HepG2 (cell line): ENCODE results near the gene FKBP10. TPM values are rescaled to one million over a fixed set of nuclear protein-coding genes. Genes with fewer than 3 reads are reported as not detected.

Source experiments
- ATAC-seq: fragments of 200-7000 bp; cut with Tn5 transposase; 3 replicates; pipeline ENCODE4 v1.9.1; 2020; ENCODE audit warnings: mild to moderate bottlenecking, moderate library complexity
- BruUV-seq: library from RNA; stranded (reverse); fragments of 400-500 nt; replicated peaks from 2 replicates; lab custom pipeline; 2021; lab: Mats Ljungman, UMichigan
- CTCF ChIA-PET: fragments of 300-600 bp; formaldehyde crosslinking; extraction: SDS; loops from one replicate; lab custom pipeline; 2021; ENCODE audit warnings: low total read pairs, inconsistent platforms, low intra/inter-chr PET ratio; lab: Yijun Ruan, JAX
- POLR2A ChIA-PET: fragments of 350-600 bp; sonication (Branson Sonifier 250); formaldehyde crosslinking; loops from one replicate; lab custom pipeline; 2020; ENCODE audit warnings: antibody characterized with exemption, inconsistent platforms; lab: Yijun Ruan, JAX
- DNase-seq: peaks from one replicate; pipeline ENCODE4 v3.0.0-alpha.2; 2015; ENCODE audit warnings: low spot score
- FAIRE-seq: peaks from 3 replicates; lab custom pipeline; 2011; peaks lifted over from hg19 to GRCh38; lab: Jason Lieb, UNC
- H2AFZ ChIP-seq: one replicate; pipeline ENCODE4 v1.6.1; 2011; ENCODE audit warnings: low read length, inconsistent platforms
- H3K27ac ChIP-seq: fragments of 300-600 bp; 3 replicates; pipeline ENCODE4 v1.8.0; 2011; ENCODE audit warnings: mixed run types, mild to moderate bottlenecking, mixed read lengths, low read length, inconsistent platforms; ENCODE audit not compliant: insufficient read depth; ENCODE audit errors: extremely low read length
- H3K27me3 ChIP-seq, 2 experiments: fragments of 200-600 bp in 1 of 2; 2 replicates in 1 of 2; 3 replicates in 1 of 2; pipeline versions ENCODE4 v1.6.0 to v1.8.0; 2011; ENCODE audit warnings: low read length in 2 of 2, mild to moderate bottlenecking in 2 of 2, moderate library complexity in 2 of 2, inconsistent platforms in 1 of 2; ENCODE audit not compliant: insufficient read depth in 2 of 2, control insufficient read depth in 1 of 2
- H3K36me3 ChIP-seq, 2 experiments: fragments of 200-600 bp in 1 of 2; replicated peaks in 1 of 2; 2 replicates in 1 of 2; 3 replicates in 1 of 2; pipeline versions ENCODE4 v1.5.1 to v1.8.0; 2011; ENCODE audit warnings: low read length in 2 of 2, inconsistent platforms in 1 of 2; ENCODE audit not compliant: insufficient read depth in 2 of 2, control insufficient read depth in 1 of 2
- H3K4me1 ChIP-seq: 2 replicates; pipeline ENCODE4 v1.5.1; 2012; ENCODE audit warnings: low read length, inconsistent platforms; ENCODE audit not compliant: insufficient read depth
- H3K4me2 ChIP-seq: 2 replicates; pipeline ENCODE4 v1.6.0; 2011; ENCODE audit warnings: low read depth, low read length, inconsistent platforms
- H3K4me3 ChIP-seq, 3 experiments: fragments of 200-600 bp in 1 of 3; sonication (generic), shearing (Covaris generic) in 1 of 3; replicated peaks in 1 of 3; 2 replicates each; pipeline ENCODE4 v1.5.1; 2011 to 2016; ENCODE audit warnings: low read length in 3 of 3, inconsistent platforms in 2 of 3, low read depth in 2 of 3, mild to moderate bottlenecking in 2 of 3, control low read depth in 1 of 3, mixed read lengths in 1 of 3; ENCODE audit not compliant: insufficient read depth in 1 of 3
- H3K79me2 ChIP-seq: one replicate; pipeline ENCODE4 v1.6.1; 2011; ENCODE audit warnings: low read length, inconsistent platforms; ENCODE audit not compliant: insufficient read depth
- H3K9ac ChIP-seq: 2 replicates; pipeline ENCODE4 v1.6.0; 2011; ENCODE audit warnings: mild to moderate bottlenecking, low read depth, low read length, inconsistent platforms; ENCODE audit not compliant: insufficient read depth
- H3K9me3 ChIP-seq: 2 replicates; pipeline ENCODE4 v1.5.1; 2012; ENCODE audit warnings: mild to moderate bottlenecking, low read length
- H4K20me1 ChIP-seq: 2 replicates; pipeline ENCODE4 v1.6.0; 2011; ENCODE audit warnings: inconsistent platforms, mild to moderate bottlenecking, low read length, moderate library complexity; ENCODE audit not compliant: insufficient read depth
- CBFB ChIP-seq: sonication (generic); formaldehyde crosslinking; IDR thresholded peaks from 2 replicates; pipeline ENCODE4 v1.4.0; 2020; ENCODE audit warnings: missing genetic modification reagents
- IRF2 ChIP-seq: IDR thresholded peaks from 2 replicates; pipeline ENCODE4 v1.6.1; 2018; ENCODE audit warnings: missing genetic modification reagents, missing compliant biosample characterization
- KLF11 ChIP-seq: IDR thresholded peaks from 2 replicates; pipeline ENCODE4 v1.6.1; 2016; ENCODE audit warnings: missing compliant biosample characterization
- LRRFIP1 ChIP-seq: sonication (generic); formaldehyde crosslinking; conservative IDR thresholded peaks from 2 replicates; pipeline ENCODE4 v1.4.0; 2020; ENCODE audit warnings: missing genetic modification reagents
- MXD4 ChIP-seq: IDR thresholded peaks from 2 replicates; pipeline ENCODE4 v1.6.1; 2016; ENCODE audit warnings: mild to moderate bottlenecking, missing biosample characterization, missing genetic modification reagents
- NAIF1 ChIP-seq: sonication (generic); formaldehyde crosslinking; IDR thresholded peaks from 2 replicates; pipeline ENCODE4 v1.5.0; 2020; ENCODE audit warnings: mild to moderate bottlenecking, missing genetic modification reagents, borderline replicate concordance
- SAFB2 ChIP-seq: sonication (generic); formaldehyde crosslinking; IDR thresholded peaks from 2 replicates; pipeline ENCODE4 v1.5.1; 2020; ENCODE audit warnings: missing genetic modification reagents, low read depth, mild to moderate bottlenecking, borderline replicate concordance
- SKIL ChIP-seq: sonication (generic); formaldehyde crosslinking; IDR thresholded peaks from 2 replicates; pipeline ENCODE4 v1.8.0; 2022; ENCODE audit warnings: missing genetic modification reagents, mild to moderate bottlenecking, moderate library complexity, borderline replicate concordance
- ZNF280B ChIP-seq: sonication (generic); formaldehyde crosslinking; IDR thresholded peaks from 2 replicates; pipeline ENCODE4 v1.5.0; 2020; ENCODE audit warnings: missing genetic modification reagents, mild to moderate bottlenecking, borderline replicate concordance
- ZNF335 ChIP-seq: sonication (generic); formaldehyde crosslinking; IDR thresholded peaks from 2 replicates; pipeline ENCODE4 v1.4.0; 2020; ENCODE audit warnings: missing genetic modification reagents
- ZNF558 ChIP-seq: sonication (generic); formaldehyde crosslinking; IDR thresholded peaks from 2 replicates; pipeline ENCODE4 v1.9.0; 2022; ENCODE audit warnings: mild to moderate bottlenecking, missing genetic modification reagents, borderline replicate concordance
- ZNF567 ChIP-seq: sonication (generic); formaldehyde crosslinking; IDR thresholded peaks from 2 replicates; pipeline ENCODE4 v1.8.1; 2023; ENCODE audit warnings: mild to moderate bottlenecking, missing genetic modification reagents, borderline replicate concordance
- ZNF687 ChIP-seq: sonication (generic); formaldehyde crosslinking; IDR thresholded peaks from 2 replicates; pipeline ENCODE4 v1.5.1; 2020; ENCODE audit warnings: mild to moderate bottlenecking, missing genetic modification reagents, moderate library complexity
- WGBS: methylation state at CpG from one replicate; pipeline ENCODE4 v1.1.6; 2017; ENCODE audit warnings: low lambda C conversion rate; 5-methylcytosine and 5-hydroxymethylcytosine counted together
- in situ Hi-C: cut with HindIII; loops from 2 replicates; pipeline ENCODE4 v1.10.0; 2017; ENCODE audit warnings: low pct_unique_long_range_greater_than_20kb; ENCODE audit not compliant: extremely low pct_ligation_motif_present
- intact Hi-C: fragments of 100-400 bp; cut with micrococcal nuclease; formaldehyde crosslinking; loops from one replicate; pipeline ENCODE4 v1.10.0; 2022; ENCODE audit not compliant: unreplicated experiment
- polyA plus RNA-seq, 8 experiments: library from polyadenylated mRNA; depleted of rRNA in 3 of 8; stranded (reverse) in 7 of 8; unstranded in 1 of 8; fragments of >200 nt; fragmentation: Illumina TruSeq in 4 of 8; extraction: Trizol in 4 of 8; gene quantifications; 2 replicates each; pipeline versions ENCODE4 v1.2.1 to v1.2.3, GENCODE V29; 2011 to 2016; ENCODE audit warnings: low read depth in 4 of 8, missing spikeins in 1 of 8, mixed read lengths in 1 of 8; ENCODE audit not compliant: insufficient read depth in 1 of 8
- total RNA-seq, 5 experiments: library from RNA; depleted of rRNA; stranded (reverse); fragments of >200 nt; fragmentation: Illumina TruSeq; extraction: Trizol; gene quantifications; 2 replicates each; pipeline ENCODE4 v1.2.3, GENCODE V29; 2016; ENCODE audit warnings: low read depth in 1 of 5

FKBP10 gene
- total and polyA plus RNA-seq, 2 of the 13 experiments (the other 11 are each of a cell fraction or from before 2014, with no cell fraction given): 149 to 573 TPM

- ATAC-seq: no peak
- H3K27ac ChIP-seq: peak overlapping the region; percentile 82
- H3K9ac ChIP-seq: peak overlapping the region; percentile 88
- no TSS peak for BruUV-seq
- in situ Hi-C loops: no loop called here
- no peak overlapping the region for H2AFZ ChIP-seq
- WGBS: 33% methylated on average over 1 of the region's 1 CpG
- ChIA-PET POLR2A (interaction anchor here (1.0 to 1.6 kb wide), 4 partner anchors 8 to 116 kb away, joined by 3 to 7 read pairs (median 4); partner anchors contain the start of genes JUP, KLHL11 and ODAD4), CTCF (no interaction called here)
- DNase-seq: no peak
- H3K4me3 ChIP-seq: peak overlapping the region; percentile 83 to 88 (median 87)
- peaks cover 49% of the 10 kb centered on the region for H3K79me2 ChIP-seq
- FAIRE-seq: no peak
- no peaks in the 10 kb centered on the region for H3K9me3 ChIP-seq
- intact Hi-C loops: loop anchor here (5.0 to 10.0 kb wide), 2 partner anchors 51 to 143 kb away; partner anchors contain the start of gene KLHL11
- peak overlapping the region; percentile 94 for H3K4me2 ChIP-seq
- peaks cover 10 to 20% of the 10 kb centered on the region in 2 experiments for H3K36me3 ChIP-seq
- no peaks in the 10 kb centered on the region for H4K20me1 ChIP-seq
- no peaks in the 10 kb centered on the region; a peak in 1 of 5 replicates for H3K27me3 ChIP-seq
- H3K4me1 ChIP-seq: peaks cover 50% of the 10 kb centered on the region
- TF ChIP-seq MXD4: 0 out of 2 replicates have a peak, but pooled peaks have one; percentile 17
- TF ChIP-seq IRF2 (CRISPR knock-in tag): 0 out of 2 replicates have a peak, but pooled peaks have one; percentile 8
- no peak for TF ChIP-seq KLF11 (CRISPR knock-in tag)
- no peak for TF ChIP-seq LRRFIP1 (CRISPR knock-in tag)
- peak; percentile 32; the same call in 1 of the 2 replicates for TF ChIP-seq ZNF567 (CRISPR knock-in tag)
- TF ChIP-seq NAIF1: 0 out of 2 replicates have a peak, but pooled peaks have one; percentile 14
- peak; percentile 59; the same call in 1 of the 2 replicates for TF ChIP-seq ZNF335 (CRISPR knock-in tag)
- TF ChIP-seq ZNF280B (CRISPR knock-in tag): no peak
- no peak for TF ChIP-seq SKIL (CRISPR knock-in tag)
- 0 out of 2 replicates have a peak, but pooled peaks have one; percentile 4 for TF ChIP-seq SAFB2 (CRISPR knock-in tag)
- TF ChIP-seq ZNF558 (CRISPR knock-in tag): 0 out of 2 replicates have a peak, but pooled peaks have one; percentile 12
- TF ChIP-seq CBFB (CRISPR knock-in tag): 0 out of 2 replicates have a peak, but pooled peaks have one; percentile 1
- TF ChIP-seq ZNF687 (CRISPR knock-in tag): no peak
Observed at GRCh38 chr17:41814195-41814594, 1.4 kb downstream of the FKBP10 start.
